Neural progenitor cell (in vitro differentiated cells): Measurements from ENCODE around the gene SPATA46.

ENCODE experiments used
- CTCF ChIP-seq: fragments of 200-600 bp; sonication (generic); IDR thresholded peaks from 2 replicates; pipeline ENCODE4 v1.5.1; 2017; ENCODE audit warnings: antibody characterized with exemption, mild to moderate bottlenecking
- EZH2phosphoT487 ChIP-seq: fragments of 200-600 bp; sonication (generic); IDR thresholded peaks from 2 replicates; pipeline ENCODE4 v1.6.1; 2017; ENCODE audit warnings: antibody characterized with exemption

- no peak for TF ChIP-seq CTCF
- no peak for TF ChIP-seq EZH2phosphoT487
Observed at GRCh38 chr1:162349635-162350330, 26.9 kb downstream of the SPATA46 start.
